ENCODE results near the gene EP300.

DNA sequence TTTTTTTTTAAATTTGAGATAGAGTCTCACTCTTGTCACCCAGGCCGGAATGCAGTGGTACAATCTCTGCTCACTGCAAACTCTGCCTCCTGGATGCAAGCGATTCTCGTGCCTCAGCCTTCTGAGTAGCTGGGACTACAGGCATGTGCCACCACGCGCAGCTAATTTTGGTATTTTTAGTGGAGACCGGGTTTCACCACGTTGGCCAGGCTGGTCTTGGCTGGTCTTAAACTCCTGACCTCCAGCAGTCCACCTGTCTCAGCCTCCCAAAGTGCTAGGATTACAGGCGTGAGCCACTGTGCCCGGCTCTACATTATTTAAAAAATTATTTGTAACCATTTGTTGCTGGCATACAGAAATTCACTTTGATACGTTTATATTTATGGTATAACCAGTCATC lies 18.6 kb downstream of the EP300 start:
- no peak for TF ChIP-seq CTCF (IDR thresholded peaks at IDR 0.05)
- TF ChIP-seq POLR2A (IDR thresholded peaks at IDR 0.05): no peak

Data from right lobe of liver (tissue), 4 donors.